ENCODE measurements around the gene IWS1. TPM values are rescaled to one million over a fixed set of nuclear protein-coding genes. Genes with fewer than 3 reads are reported as not detected.
"Not testable (repeated sequence)": the region's sequence is repeated elsewhere in the genome, so short reads cannot be mapped to it uniquely, and the experiment has no call there.

IWS1 gene
- total RNA-seq, 1 experiment from 2014 or later: 43.4 TPM

- no peak for DNase-seq (ENCODE audit: low read depth)
Observed at GRCh38 chr2:127528487-127528886, 2.2 kb upstream of the IWS1 start.

GRCh38 chr2:127527001-127527804 lies 914 bp upstream of the IWS1 start:
- peak; percentile 56 for DNase-seq (ENCODE audit: low read depth)

GRCh38 chr2:127525691-127526131 lies 578 bp downstream of the IWS1 start:
- DNase-seq (ENCODE audit: low read depth): peak; percentile 59

GRCh38 chr2:127524198-127524834 lies 2.0 kb downstream of the IWS1 start:
- DNase-seq (ENCODE audit: low read depth): not testable (repeated sequence)

GRCh38 chr2:127523269-127523939 lies 2.9 kb downstream of the IWS1 start:
- DNase-seq (ENCODE audit: low read depth): no peak

- no peak for DNase-seq (ENCODE audit: low read depth)
Observed at GRCh38 chr2:127520424-127520823, 5.9 kb downstream of the IWS1 start.

GRCh38 chr2:127517465-127517864 lies 8.8 kb downstream of the IWS1 start:
- no peak for DNase-seq (ENCODE audit: low read depth)

GRCh38 chr2:127516041-127516762 lies 10.1 kb downstream of the IWS1 start:
- DNase-seq (ENCODE audit: low read depth): peak; percentile 97

GRCh38 chr2:127515383-127515915 lies 10.8 kb downstream of the IWS1 start:
- no peak for DNase-seq (ENCODE audit: low read depth)

- DNase-seq (ENCODE audit: low read depth): no peak
Observed at GRCh38 chr2:127514485-127514884, 11.8 kb downstream of the IWS1 start.

- DNase-seq (ENCODE audit: low read depth): no peak
Observed at GRCh38 chr2:127514076-127514475, 12.2 kb downstream of the IWS1 start.

GRCh38 chr2:127512362-127512761 lies 13.9 kb downstream of the IWS1 start:
- DNase-seq (ENCODE audit: low read depth): no peak

- no peak for DNase-seq (ENCODE audit: low read depth)
Observed at GRCh38 chr2:127511917-127512316, 14.4 kb downstream of the IWS1 start.

GRCh38 chr2:127511090-127511695 lies 15.1 kb downstream of the IWS1 start:
- no peak for DNase-seq (ENCODE audit: low read depth)

- no peak for DNase-seq (ENCODE audit: low read depth)
Observed at GRCh38 chr2:127510073-127510472, 16.2 kb downstream of the IWS1 start.

- DNase-seq (ENCODE audit: low read depth): peak; percentile 99
Observed at GRCh38 chr2:127508631-127509034, 17.7 kb downstream of the IWS1 start.

- no peak for DNase-seq (ENCODE audit: low read depth)
Observed at GRCh38 chr2:127508023-127508630, 18.2 kb downstream of the IWS1 start.

- DNase-seq (ENCODE audit: low read depth): peak; percentile 31
Observed at GRCh38 chr2:127506510-127506909, 19.8 kb downstream of the IWS1 start.

- peak; percentile 53 for DNase-seq (ENCODE audit: low read depth)
Observed at GRCh38 chr2:127504552-127505430, 21.5 kb downstream of the IWS1 start.

- no peak for DNase-seq (ENCODE audit: low read depth)
Observed at GRCh38 chr2:127503491-127503890, 22.8 kb downstream of the IWS1 start.

All from M059J (cell line).